ENCODE measurements around the gene LITAFD. TPM values are rescaled to one million over a fixed set of nuclear protein-coding genes. Genes with fewer than 3 reads are reported as not detected.

The LITAFD gene
- total RNA-seq, 1 donor from 2014 or later: not detected

GRCh38 chr16:8864480-8865110, 17.6 kb upstream of the LITAFD start:
- intact Hi-C loops (cut with DNase I): loop anchor here (5.0 kb wide), 1 partner anchor 242 kb away; the partner anchor contains the start of gene METTL22
- H3K4me1 ChIP-seq: peaks cover 11 to 45% of the 10 kb centered on the region in 2 donors

GRCh38 chr16:8865145-8865882, 16.8 kb upstream of the LITAFD start:
- peak overlapping the region in 1 of 2 donors; percentile 38 for H3K27ac ChIP-seq
- intact Hi-C loops (cut with DNase I): loop anchor here (5.0 kb wide), 1 partner anchor 243 kb away; the partner anchor contains the start of gene METTL22
- peak overlapping the region in 1 of 2 donors; percentile 92 for H3K4me3 ChIP-seq
- no peaks in the 10 kb centered on the region for H3K9me3 ChIP-seq
- H3K27me3 ChIP-seq: no peaks in the 10 kb centered on the region
- DNase-seq (ENCODE audit: low spot score in 2 of 2): no peak
- H3K36me3 ChIP-seq: no peaks in the 10 kb centered on the region
- peaks cover 11 to 50% of the 10 kb centered on the region in 2 donors for H3K4me1 ChIP-seq
- no peak for TF ChIP-seq CTCF (IDR thresholded peaks at IDR 0.05)

More at GRCh38 chr16:8864480-8865110, 17.6 kb upstream of the LITAFD start:
- Histone ChIP-seq H3K27ac (peak overlapping the region; percentile 19 to 27), H3K4me3 (peak overlapping the region; percentile 9 to 25), H3K27me3 (no peaks in the 10 kb centered on the region), H3K9me3 (no peaks in the 10 kb centered on the region), H3K36me3 (no peaks in the 10 kb centered on the region)
- TF ChIP-seq CTCF (IDR thresholded peaks at IDR 0.05): no peak
- DNase-seq (ENCODE audit: low spot score in 2 of 2): no peak

- peak overlapping the region; percentile 80 to 92 for H3K4me3 ChIP-seq
- no peak for TF ChIP-seq CTCF (IDR thresholded peaks at IDR 0.05)
- H3K27me3 ChIP-seq: no peaks in the 10 kb centered on the region
- no peaks in the 10 kb centered on the region for H3K9me3 ChIP-seq
- H3K4me1 ChIP-seq: peaks cover 11 to 53% of the 10 kb centered on the region in 2 donors
- intact Hi-C loops (cut with DNase I): loop anchor here (5.0 kb wide), 1 partner anchor 244 kb away; the partner anchor contains the start of gene METTL22
- DNase-seq (ENCODE audit: low spot score in 2 of 2): no peak
- no peaks in the 10 kb centered on the region for H3K36me3 ChIP-seq
- H3K27ac ChIP-seq: peak overlapping the region; percentile 63 to 91
Observed at GRCh38 chr16:8866118-8866883, 15.8 kb upstream of the LITAFD start.

- Histone ChIP-seq H3K9me3 (no peaks in the 10 kb centered on the region), H3K4me3 (peak overlapping the region; percentile 80 to 92), H3K27ac (peak overlapping the region; percentile 63 to 91), H3K4me1 (peaks cover 11 to 53% of the 10 kb centered on the region in 2 donors), H3K27me3 (no peaks in the 10 kb centered on the region), H3K36me3 (no peaks in the 10 kb centered on the region)
- intact Hi-C loops (cut with DNase I): loop anchor here (5.0 kb wide), 1 partner anchor 245 kb away; the partner anchor contains the start of gene METTL22
- no peak for TF ChIP-seq CTCF (IDR thresholded peaks at IDR 0.05)
- DNase-seq (ENCODE audit: low spot score in 2 of 2): no peak
Observed at GRCh38 chr16:8866884-8867215, 15.3 kb upstream of the LITAFD start.

- peaks cover 11 to 50% of the 10 kb centered on the region in 2 donors for H3K4me1 ChIP-seq
- DNase-seq (ENCODE audit: low spot score in 2 of 2): no peak
- peak overlapping the region; percentile 63 to 91 for H3K27ac ChIP-seq
- intact Hi-C loops (cut with DNase I): loop anchor here (5.0 kb wide), 1 partner anchor 245 kb away; the partner anchor contains the start of gene METTL22
- no peaks in the 10 kb centered on the region for H3K27me3 ChIP-seq
- H3K4me3 ChIP-seq: peak overlapping the region; percentile 80 to 92
- H3K9me3 ChIP-seq: no peaks in the 10 kb centered on the region
- no peaks in the 10 kb centered on the region for H3K36me3 ChIP-seq
- no peak for TF ChIP-seq CTCF (IDR thresholded peaks at IDR 0.05)
Observed at GRCh38 chr16:8867216-8867931, 14.8 kb upstream of the LITAFD start.

Measured in ascending aorta (tissue), 2 donors.